ENCODE results near the gene SALL3. TPM values are rescaled to one million over a fixed set of nuclear protein-coding genes. Genes with fewer than 3 reads are reported as not detected.

Gene SALL3
- total and polyA plus RNA-seq, 2 of the 4 experiments (the other 2 are of a cell fraction): not detected

- DNase-seq: no peak
- POLR2A ChIA-PET (ENCODE audit: unreplicated experiment): no interaction called here
- no peaks in the 10 kb centered on the region for H3K4me1 ChIP-seq (ENCODE audit: control insufficient read depth, insufficient read depth, low read length)
- H3K36me3 ChIP-seq (ENCODE audit: control insufficient read depth, insufficient read depth, low read length): no peaks in the 10 kb centered on the region
- no peak overlapping the region for H3K14ac ChIP-seq (replicated peaks; ENCODE audit: low read depth, low read length)
- no peak overlapping the region for H3K56ac ChIP-seq (ENCODE audit: extremely low read depth, insufficient read depth, low read length)
- no peak overlapping the region for H3K23ac ChIP-seq (ENCODE audit: low read depth, low read length)
- H3K4me2 ChIP-seq (ENCODE audit: low read depth, low read length): no peak overlapping the region
- no peak overlapping the region for H2BK120ac ChIP-seq (ENCODE audit: low read depth, low read length)
- 61% methylated on average over 14 of the region's 23 CpGs; no CpG with 5 or more reads in 1 of the 2 experiments for WGBS, 2 experiments (ENCODE audit: extremely low coverage in 2 of 2, insufficient read length in 1 of 2)
- no peak overlapping the region for H4K5ac ChIP-seq (ENCODE audit: low read depth, low read length)
- no peak overlapping the region for H4K91ac ChIP-seq (ENCODE audit: insufficient read depth, low read depth, low read length)
- no peak overlapping the region for H4K8ac ChIP-seq (ENCODE audit: low read depth in 2 of 2, low read length in 2 of 2)
- H3K27me3 ChIP-seq (ENCODE audit: control insufficient read depth, insufficient read depth, low read length): no peaks in the 10 kb centered on the region
- intact Hi-C loops (cut with micrococcal nuclease) (no loop called here), dilution Hi-C loops (cut with HindIII; ENCODE audit: low sequenced_read_pairs, unreplicated experiment) (no loop called here), in situ Hi-C loops (cut with MboI; ENCODE audit: low sequenced_read_pairs) (no loop called here)
- no peak overlapping the region for H3K4me3 ChIP-seq (ENCODE audit: insufficient read depth, low read depth, low read length)
- H3K4ac ChIP-seq (ENCODE audit: low read depth, low read length): no peak overlapping the region
- no peaks in the 10 kb centered on the region for H3K9me1 ChIP-seq (ENCODE audit: insufficient read depth, low read length)
- no peak overlapping the region for H2BK20ac ChIP-seq (ENCODE audit: low read depth, low read length)
- H4K20me1 ChIP-seq (ENCODE audit: insufficient read depth, low read length): no peaks in the 10 kb centered on the region
- no peak overlapping the region for H2BK15ac ChIP-seq (ENCODE audit: low read depth, low read length)
- ATAC-seq (ENCODE audit: low read depth): no peak
- no TSS peak for BruUV-seq (replicated peaks)
- no peak overlapping the region for H2AK9ac ChIP-seq (replicated peaks; ENCODE audit: low read depth, low read length, poor library complexity)
- no peak overlapping the region for H2BK5ac ChIP-seq (ENCODE audit: low read depth, low read length, poor library complexity, severe bottlenecking)
- no peak overlapping the region for H2AK5ac ChIP-seq (ENCODE audit: low read depth, low read length)
- H3K9ac ChIP-seq (ENCODE audit: low read depth, low read length): no peak overlapping the region
- H3K9me3 ChIP-seq (ENCODE audit: control insufficient read depth, insufficient read depth, low read length): peaks cover 10% of the 10 kb centered on the region; the same call in 1 of the 2 replicates
- no peak overlapping the region for H3K27ac ChIP-seq (ENCODE audit: insufficient read depth, low read length)
- H3K18ac ChIP-seq (ENCODE audit: low read depth, low read length): no peak overlapping the region
- no peak overlapping the region for H2AFZ ChIP-seq (replicated peaks; ENCODE audit: low read length, poor library complexity)
- TF ChIP-seq FOS (IDR thresholded peaks at IDR 0.05; ENCODE audit: low read depth, low read length): no peak
- no peak for TF ChIP-seq RFX5 (IDR thresholded peaks at IDR 0.05; ENCODE audit: low read depth, low read length)
- no peak for TF ChIP-seq MAFK (IDR thresholded peaks at IDR 0.05; ENCODE audit: low read depth, low read length)
- no peak for TF ChIP-seq NFE2L2 (IDR thresholded peaks at IDR 0.05; ENCODE audit: low read depth, low read length)
- no peak for TF ChIP-seq RCOR1 (IDR thresholded peaks at IDR 0.05; ENCODE audit: insufficient replicate concordance, low read length)
- no peak for TF ChIP-seq CEBPB (IDR thresholded peaks at IDR 0.05; ENCODE audit: low read depth, low read length)
- TF ChIP-seq, protein P1, sequence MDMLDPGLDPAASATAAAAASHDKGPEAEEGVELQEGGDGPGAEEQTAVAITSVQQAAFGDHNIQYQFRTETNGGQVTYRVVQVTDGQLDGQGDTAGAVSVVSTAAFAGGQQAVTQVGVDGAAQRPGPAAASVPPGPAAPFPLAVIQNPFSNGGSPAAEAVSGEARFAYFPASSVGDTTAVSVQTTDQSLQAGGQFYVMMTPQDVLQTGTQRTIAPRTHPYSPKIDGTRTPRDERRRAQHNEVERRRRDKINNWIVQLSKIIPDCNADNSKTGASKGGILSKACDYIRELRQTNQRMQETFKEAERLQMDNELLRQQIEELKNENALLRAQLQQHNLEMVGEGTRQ (IDR thresholded peaks at IDR 0.05; ENCODE audit: low read depth, low read length): no peak
- TF ChIP-seq MAZ (IDR thresholded peaks at IDR 0.05; ENCODE audit: borderline replicate concordance, low read depth, low read length): no peak
- TF ChIP-seq CHD1 (IDR thresholded peaks at IDR 0.05; ENCODE audit: low read depth, low read length): no peak
- TF ChIP-seq, protein P2, sequence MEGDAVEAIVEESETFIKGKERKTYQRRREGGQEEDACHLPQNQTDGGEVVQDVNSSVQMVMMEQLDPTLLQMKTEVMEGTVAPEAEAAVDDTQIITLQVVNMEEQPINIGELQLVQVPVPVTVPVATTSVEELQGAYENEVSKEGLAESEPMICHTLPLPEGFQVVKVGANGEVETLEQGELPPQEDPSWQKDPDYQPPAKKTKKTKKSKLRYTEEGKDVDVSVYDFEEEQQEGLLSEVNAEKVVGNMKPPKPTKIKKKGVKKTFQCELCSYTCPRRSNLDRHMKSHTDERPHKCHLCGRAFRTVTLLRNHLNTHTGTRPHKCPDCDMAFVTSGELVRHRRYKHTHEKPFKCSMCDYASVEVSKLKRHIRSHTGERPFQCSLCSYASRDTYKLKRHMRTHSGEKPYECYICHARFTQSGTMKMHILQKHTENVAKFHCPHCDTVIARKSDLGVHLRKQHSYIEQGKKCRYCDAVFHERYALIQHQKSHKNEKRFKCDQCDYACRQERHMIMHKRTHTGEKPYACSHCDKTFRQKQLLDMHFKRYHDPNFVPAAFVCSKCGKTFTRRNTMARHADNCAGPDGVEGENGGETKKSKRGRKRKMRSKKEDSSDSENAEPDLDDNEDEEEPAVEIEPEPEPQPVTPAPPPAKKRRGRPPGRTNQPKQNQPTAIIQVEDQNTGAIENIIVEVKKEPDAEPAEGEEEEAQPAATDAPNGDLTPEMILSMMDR (conservative IDR thresholded peaks at IDR 0.05; ENCODE audit: low read depth, low read length): no peak
- H3K79me1 ChIP-seq (ENCODE audit: low read depth in 1 of 2, low read length in 2 of 2): no peaks in the 10 kb centered on the region
- CTCF ChIA-PET: no interaction called here
Observed at GRCh38 chr18:78965260-78965659, 14.4 kb upstream of the SALL3 start.
